Transverse colon (tissue), 4 donors: ENCODE data around the gene ADK.

Experiments used
- EP300 ChIP-seq: sonication (generic); formaldehyde crosslinking; IDR thresholded peaks from one replicate; pipeline ENCODE4 v1.6.1; 2017; ENCODE audit warnings: antibody characterized with exemption, low read depth
- POLR2A ChIP-seq: fragments of 450-650 bp; IDR thresholded peaks from one replicate; pipeline ENCODE4 v1.6.1; 2016; ENCODE audit warnings: antibody characterized with exemption, mild to moderate bottlenecking, moderate library complexity
- POLR2AphosphoS5 ChIP-seq, 3 donors: sonication (generic); formaldehyde crosslinking; IDR thresholded peaks; one replicate each; pipeline ENCODE4 v1.6.1; 2016; ENCODE audit warnings: antibody characterized with exemption in 3 of 3
- TF ChIP-seq, protein P1 (sequence below), 5 experiments: fragments of 200-600 bp in 3 of 5; fragments of 450-650 bp in 2 of 5; sonication (generic) in 3 of 5; IDR thresholded peaks; 1 replicate in 2 of 5; 2 replicates in 3 of 5; pipeline ENCODE4 v1.5.1; 2016 to 2017; ENCODE audit warnings: antibody characterized with exemption in 5 of 5, inconsistent platforms in 3 of 5, mild to moderate bottlenecking in 2 of 5, moderate library complexity in 1 of 5

GRCh38 chr10:74189999-74190421 lies 39.0 kb downstream of the ADK start:
- TF ChIP-seq, protein P1, sequence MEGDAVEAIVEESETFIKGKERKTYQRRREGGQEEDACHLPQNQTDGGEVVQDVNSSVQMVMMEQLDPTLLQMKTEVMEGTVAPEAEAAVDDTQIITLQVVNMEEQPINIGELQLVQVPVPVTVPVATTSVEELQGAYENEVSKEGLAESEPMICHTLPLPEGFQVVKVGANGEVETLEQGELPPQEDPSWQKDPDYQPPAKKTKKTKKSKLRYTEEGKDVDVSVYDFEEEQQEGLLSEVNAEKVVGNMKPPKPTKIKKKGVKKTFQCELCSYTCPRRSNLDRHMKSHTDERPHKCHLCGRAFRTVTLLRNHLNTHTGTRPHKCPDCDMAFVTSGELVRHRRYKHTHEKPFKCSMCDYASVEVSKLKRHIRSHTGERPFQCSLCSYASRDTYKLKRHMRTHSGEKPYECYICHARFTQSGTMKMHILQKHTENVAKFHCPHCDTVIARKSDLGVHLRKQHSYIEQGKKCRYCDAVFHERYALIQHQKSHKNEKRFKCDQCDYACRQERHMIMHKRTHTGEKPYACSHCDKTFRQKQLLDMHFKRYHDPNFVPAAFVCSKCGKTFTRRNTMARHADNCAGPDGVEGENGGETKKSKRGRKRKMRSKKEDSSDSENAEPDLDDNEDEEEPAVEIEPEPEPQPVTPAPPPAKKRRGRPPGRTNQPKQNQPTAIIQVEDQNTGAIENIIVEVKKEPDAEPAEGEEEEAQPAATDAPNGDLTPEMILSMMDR (IDR thresholded peaks at IDR 0.05), result no peak
- no peak for TF ChIP-seq POLR2A
- TF ChIP-seq EP300, result no peak
- TF ChIP-seq POLR2AphosphoS5 (IDR thresholded peaks at IDR 0.05), result no peak
